Stimulated activated CD8-positive, alpha-beta memory T cell treated with anti-CD3 and anti-CD28 coated beads, Interleukin-2, amount 100 ng/mL, for 1 hour (primary cell): ENCODE data around the gene SLC5A8.

ENCODE experiments used
- DNase-seq, 2 donors: peaks; one replicate each; pipeline ENCODE4 v3.0.0-alpha.2; 2020; ENCODE audit warnings: low read depth in 2 of 2

Gene SLC5A8

DNA sequence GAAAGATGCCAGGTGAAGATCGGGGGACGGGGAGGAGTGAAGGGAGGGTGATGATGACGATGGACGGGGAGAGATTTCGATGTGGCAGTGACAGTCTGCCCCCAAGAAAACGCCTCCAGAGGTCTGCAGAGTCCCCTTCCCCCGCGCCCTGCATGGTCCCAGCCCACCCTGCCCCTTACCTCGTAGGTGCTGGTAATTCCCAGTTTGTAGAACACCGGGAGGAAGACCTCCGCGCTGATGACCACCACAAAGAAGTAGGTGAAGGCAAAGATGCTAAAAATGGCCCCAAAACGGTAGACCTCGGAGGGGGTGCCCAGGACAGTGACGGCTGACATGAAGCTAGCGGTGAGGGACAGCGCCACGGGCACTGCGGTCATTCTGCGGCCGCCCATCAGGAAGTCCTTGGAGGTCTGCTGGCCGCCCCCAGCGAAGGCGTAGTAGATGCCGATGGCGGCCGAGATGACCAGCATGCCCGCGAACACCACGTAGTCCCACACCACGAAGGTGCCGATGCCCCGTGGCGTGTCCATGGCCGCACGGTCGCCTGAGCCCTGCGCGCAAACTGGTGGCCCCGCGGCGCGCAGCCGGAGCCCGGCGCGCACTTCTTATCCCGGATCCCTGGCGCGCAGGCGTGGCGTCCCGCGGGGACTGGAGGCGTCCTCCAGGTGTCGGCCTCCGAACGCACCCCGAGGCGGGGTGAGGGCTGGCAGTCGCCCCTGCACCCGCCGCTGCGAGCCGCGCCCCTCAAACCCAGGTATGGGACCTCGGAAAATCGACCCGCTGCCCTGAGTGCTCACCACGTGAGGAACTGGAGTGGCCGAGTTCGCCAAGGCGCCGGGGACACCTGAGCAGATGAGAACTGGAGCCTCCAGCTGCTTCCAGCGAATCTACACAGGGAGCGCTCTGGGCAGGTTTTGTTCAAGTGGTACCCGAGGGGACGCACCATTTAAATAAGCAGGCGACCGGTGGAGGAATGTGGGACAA lies at the start of gene SLC5A8:
TSS of gene SLC5A8 (minus strand) at position 920 of the 984 bp plus-strand sequence. CDS start at position 530, 390 bp downstream.
- no peak for DNase-seq

GRCh38 chr12:101257357-101257756 lies 47.3 kb upstream of the SLC5A8 start:
- no peak for DNase-seq

- no peak for DNase-seq
These were observed 46.2 kb upstream of the SLC5A8 start for GRCh38 chr12:101256266-101256665.

GRCh38 chr12:101243616-101244015 lies 33.6 kb upstream of the SLC5A8 start:
- no peak for DNase-seq

DNA sequence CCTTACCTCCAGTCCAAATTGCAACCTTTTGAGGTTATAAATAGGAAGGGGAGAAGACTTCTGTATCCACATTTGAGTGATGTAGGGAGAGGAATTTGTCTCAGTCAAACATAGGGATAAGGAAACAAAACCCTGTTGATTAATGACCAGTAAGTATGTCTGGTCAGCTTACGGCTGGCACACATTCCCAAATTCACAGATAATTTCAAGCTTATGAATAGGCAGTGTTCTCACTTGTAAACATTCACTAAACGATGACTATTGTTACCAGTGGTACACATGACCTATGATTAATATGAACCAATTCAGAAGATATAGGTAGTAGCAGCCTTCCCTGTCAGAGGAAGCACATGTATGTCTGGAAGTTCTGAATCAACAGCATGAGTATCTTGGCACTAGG lies 33.0 kb upstream of the SLC5A8 start:
- no peak for DNase-seq

- DNase-seq, result no peak
These were observed 28.8 kb upstream of the SLC5A8 start for GRCh38 chr12:101238800-101239329.

- no peak for DNase-seq
These were observed 28.3 kb upstream of the SLC5A8 start for GRCh38 chr12:101238306-101238705.

DNA sequence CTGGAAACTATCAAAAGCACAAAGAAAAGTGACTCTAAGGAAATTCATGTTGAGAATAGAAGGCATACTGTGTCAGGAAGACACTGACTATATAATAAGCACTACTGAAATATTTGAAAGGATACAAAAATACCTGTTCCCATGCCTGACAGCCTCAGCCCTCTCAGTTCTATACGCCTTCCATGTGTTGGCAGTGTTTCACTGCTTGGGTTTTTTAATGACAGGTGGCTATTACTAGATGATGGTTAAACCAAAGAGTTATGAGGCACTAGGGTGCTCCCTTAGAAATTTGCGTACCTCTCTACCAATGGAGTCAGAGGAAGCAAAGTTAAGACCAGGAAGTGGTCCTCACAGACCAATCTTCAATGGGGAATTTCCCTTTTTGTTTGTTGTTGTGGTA lies 25.6 kb upstream of the SLC5A8 start:
- DNase-seq, result no peak

DNA sequence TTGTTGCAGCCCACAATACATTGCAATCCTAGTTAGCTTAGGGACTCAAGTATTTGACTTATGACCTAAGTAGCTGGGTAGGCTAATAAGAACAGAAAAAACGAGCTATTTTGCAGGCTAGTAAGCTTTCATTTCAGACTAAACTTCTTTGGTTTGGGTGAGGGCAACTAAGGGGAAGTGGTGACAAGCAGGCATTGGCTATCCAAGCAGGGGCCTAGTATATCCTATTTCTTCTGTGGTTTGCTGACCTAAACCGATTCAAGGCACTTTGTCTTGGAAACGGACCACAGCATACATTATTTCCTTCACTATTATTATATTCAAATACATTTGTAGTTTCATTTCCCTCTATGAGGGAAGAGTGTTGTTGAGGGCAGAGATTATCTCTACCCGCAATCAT lies 21.6 kb upstream of the SLC5A8 start:
- no peak for DNase-seq

GRCh38 chr12:101230547-101230946 lies 20.5 kb upstream of the SLC5A8 start:
- DNase-seq, result no peak

DNA sequence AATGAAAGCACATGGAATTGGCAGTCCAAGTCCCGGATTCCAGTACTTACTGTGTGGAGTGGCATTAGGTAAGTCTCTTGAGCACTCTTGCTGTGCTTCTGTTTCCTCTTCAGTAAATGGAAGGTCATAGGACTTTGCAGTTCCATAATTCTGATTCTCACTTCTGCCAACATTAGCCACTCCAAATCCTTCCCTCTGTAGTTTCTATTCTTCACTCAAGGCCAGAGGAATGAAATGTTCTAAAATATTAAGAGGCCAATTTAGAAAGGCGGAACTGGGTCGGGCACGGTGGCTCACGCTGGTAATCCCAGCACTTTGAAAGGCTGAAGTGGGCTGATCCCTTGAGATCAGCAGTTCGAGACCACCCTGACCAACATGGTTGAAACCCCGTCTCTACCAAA lies 19.8 kb upstream of the SLC5A8 start:
- no peak for DNase-seq

- DNase-seq, result no peak
These were observed 11.3 kb upstream of the SLC5A8 start for GRCh38 chr12:101221301-101221700.

DNA sequence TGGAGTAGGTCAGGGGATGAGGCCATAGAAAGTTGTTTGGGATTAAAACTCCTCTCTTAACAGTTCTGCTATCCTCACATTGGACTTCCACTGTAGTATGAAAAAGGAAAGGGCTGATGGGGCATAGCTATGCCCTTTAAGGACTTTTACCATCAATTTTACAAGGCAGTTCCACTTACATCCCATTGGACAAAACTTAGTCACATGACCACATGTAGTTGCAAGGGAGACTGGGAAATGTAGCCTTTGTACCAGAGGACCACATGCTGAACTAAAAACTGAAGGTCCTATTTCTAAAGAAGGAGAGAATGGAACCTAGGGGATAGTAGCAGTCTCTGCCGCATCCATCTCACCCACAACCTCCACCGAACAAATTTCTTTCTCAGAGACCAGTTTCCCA lies 6.8 kb upstream of the SLC5A8 start:
- DNase-seq, result no peak

GRCh38 chr12:101207086-101207780 lies 2.8 kb downstream of the SLC5A8 start:
- DNase-seq, result no peak

GRCh38 chr12:101204602-101205304 lies 5.3 kb downstream of the SLC5A8 start:
- no peak for DNase-seq

DNA sequence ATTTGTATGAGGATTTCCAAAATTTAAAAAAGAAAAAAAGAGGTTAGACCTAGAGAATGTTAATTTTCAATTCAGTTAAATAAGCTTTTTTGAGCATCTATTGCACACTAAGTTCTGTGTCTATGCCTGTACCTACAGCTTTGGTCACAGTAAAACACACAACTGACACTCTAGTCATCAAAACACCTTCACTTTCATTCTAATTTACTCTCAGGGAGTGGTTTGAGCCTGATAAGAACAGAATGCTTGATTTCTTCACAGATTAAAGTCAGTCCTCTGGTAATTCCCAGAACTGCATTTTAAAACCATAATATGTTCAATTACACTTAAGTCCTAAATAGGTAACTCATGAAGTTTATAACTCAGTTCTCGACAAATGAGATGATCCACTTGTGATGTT lies 9.2 kb downstream of the SLC5A8 start:
- no peak for DNase-seq

DNA sequence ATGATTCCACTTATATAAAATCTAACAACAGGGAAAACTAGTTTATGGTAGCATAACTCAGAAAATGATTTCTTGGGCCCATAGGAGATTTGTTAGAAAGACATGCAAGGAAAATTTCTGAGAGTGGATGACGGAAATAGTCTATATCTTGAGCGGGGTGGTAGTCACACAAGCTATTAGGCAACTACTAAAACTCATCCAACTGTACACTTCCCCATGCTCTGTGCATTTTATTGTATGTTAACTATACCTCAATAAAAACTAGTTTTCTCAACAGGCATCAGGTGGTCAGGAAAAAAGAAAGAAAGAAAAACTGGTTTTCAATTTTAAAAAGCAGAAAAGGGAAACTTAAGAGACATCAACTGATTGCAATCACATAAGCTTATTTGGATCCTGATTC lies 9.9 kb downstream of the SLC5A8 start:
- no peak for DNase-seq

DNA sequence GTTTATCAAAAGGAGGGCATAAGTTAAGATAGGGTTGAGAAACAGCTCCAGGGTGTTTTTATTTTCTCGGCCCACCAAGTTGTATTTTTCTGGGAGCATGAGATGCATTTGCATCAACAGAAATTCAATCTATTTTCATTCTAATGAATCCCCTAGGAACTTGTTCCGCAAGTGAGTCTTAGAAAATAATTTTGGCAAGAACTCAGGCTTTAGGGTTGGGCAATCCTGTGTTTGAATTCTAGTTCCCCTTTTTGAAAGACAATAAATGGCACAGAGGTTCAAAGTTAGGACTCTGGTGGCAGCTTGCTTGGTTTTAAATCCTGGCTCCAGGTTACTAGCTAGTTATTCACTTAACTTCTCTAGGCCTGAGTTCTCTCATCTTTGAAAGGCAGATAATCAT lies 23.7 kb downstream of the SLC5A8 start:
- no peak for DNase-seq

DNA sequence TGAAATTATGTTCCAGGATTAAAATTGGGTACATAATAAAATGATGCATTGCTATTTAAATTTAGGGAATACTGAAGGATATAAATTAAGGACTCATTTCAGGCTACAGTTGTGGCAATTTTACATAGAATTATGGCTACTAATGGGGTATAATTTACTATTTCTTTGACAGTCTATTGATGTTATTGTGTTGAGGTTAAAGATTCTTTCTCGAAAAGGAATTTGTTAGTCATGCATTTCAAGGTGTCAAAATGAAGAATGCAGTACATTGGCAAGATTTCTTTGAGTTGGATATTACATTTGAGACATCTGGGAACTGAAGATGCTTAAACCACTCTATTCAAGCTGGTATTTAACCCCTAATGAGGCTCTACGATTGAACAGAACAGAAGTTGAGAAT lies 28.3 kb downstream of the SLC5A8 start:
- no peak for DNase-seq

DNA sequence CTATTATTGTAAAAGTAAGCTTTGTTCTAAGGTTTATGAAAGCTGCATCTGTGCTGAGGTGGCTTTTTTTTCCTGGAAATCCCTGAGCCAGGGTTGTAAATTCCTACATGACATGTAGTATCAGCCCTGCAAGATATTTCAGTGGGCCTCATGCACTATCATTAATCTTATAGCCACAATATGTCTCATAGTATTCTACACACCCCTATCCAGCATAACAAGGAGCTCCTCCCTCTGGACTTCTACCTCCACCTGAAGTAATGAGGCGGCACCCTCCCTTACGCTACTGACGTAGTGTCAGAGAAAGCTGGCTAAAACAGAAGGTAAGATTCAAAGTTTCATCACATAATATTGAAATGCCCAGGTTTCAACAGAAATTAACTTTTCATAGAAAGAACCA lies 35.5 kb downstream of the SLC5A8 start:
- no peak for DNase-seq

- no peak for DNase-seq
These were observed 36.8 kb downstream of the SLC5A8 start for GRCh38 chr12:101173197-101173749.

GRCh38 chr12:101172316-101172715 lies 37.7 kb downstream of the SLC5A8 start:
- no peak for DNase-seq
